ENCODE results near the gene HOXC9.

- TF ChIP-seq YY1 (IDR thresholded peaks at IDR 0.05; ENCODE audit: insufficient read depth, insufficient read length) (no peak), SUZ12 (IDR thresholded peaks at IDR 0.05; ENCODE audit: extremely low read depth, insufficient read depth, insufficient read length) (no peak), ZNF274 (IDR thresholded peaks at IDR 0.05; ENCODE audit: low read depth, low read length) (no peak)
Observed at GRCh38 chr12:53964315-53964713, 35.6 kb upstream of the HOXC9 start.
